Gastrocnemius medialis (tissue), 4 donors: ENCODE data around the gene KRTAP5-5. TPM values are rescaled to one million over a fixed set of nuclear protein-coding genes. Genes with fewer than 3 reads are reported as not detected.

Experiments used
- ATAC-seq, 2 donors: fragments of 150-250 bp; one replicate each; pipeline ENCODE4 v1.9.1; 2016
- DNase-seq, 2 donors: peaks; one replicate each; pipeline ENCODE4 v3.0.0-alpha.2; 2019
- H3K27ac ChIP-seq, 4 donors: fragments of 200-600 bp; sonication (generic); 1 replicate in 1 of 4; 2 replicates in 3 of 4; pipeline ENCODE4 v1.5.1; 2016 to 2018; ENCODE audit warnings: mild to moderate bottlenecking in 2 of 4, moderate library complexity in 1 of 4
- H3K27me3 ChIP-seq, 3 donors: fragments of 200-600 bp; sonication (generic) in 2 of 3; 1 replicate in 1 of 3; 2 replicates in 2 of 3; pipeline versions ENCODE4 v1.5.1 to v1.6.0; 2016 to 2019; ENCODE audit warnings: mild to moderate bottlenecking in 1 of 3, moderate library complexity in 1 of 3
- H3K36me3 ChIP-seq, 2 donors: fragments of 200-600 bp; sonication (generic) in 1 of 2; one replicate each; pipeline ENCODE4 v1.5.1; 2017 to 2018
- H3K4me1 ChIP-seq, 2 donors: fragments of 200-600 bp; sonication (generic) in 1 of 2; one replicate each; pipeline ENCODE4 v1.5.1; 2016 to 2017; ENCODE audit warnings: mild to moderate bottlenecking in 2 of 2
- H3K4me3 ChIP-seq, 4 donors: fragments of 200-600 bp; sonication (generic) in 3 of 4; 1 replicate in 1 of 4; 2 replicates in 3 of 4; pipeline ENCODE4 v1.5.1; 2016 to 2019; ENCODE audit warnings: mild to moderate bottlenecking in 2 of 4
- H3K9me3 ChIP-seq, 3 donors: fragments of 200-600 bp; sonication (generic) in 2 of 3; 1 replicate in 1 of 3; 2 replicates in 2 of 3; pipeline ENCODE4 v1.5.1; 2016 to 2019
- CTCF ChIP-seq, 5 experiments: fragments of 450-650 bp in 3 of 5; fragments of 200-600 bp in 2 of 5; sonication (generic) in 2 of 5; IDR thresholded peaks in 4 of 5; conservative IDR thresholded peaks in 1 of 5; 1 replicate in 4 of 5; 2 replicates in 1 of 5; pipeline ENCODE4 v1.5.1; 2016 to 2019; ENCODE audit warnings: antibody characterized with exemption in 5 of 5, mild to moderate bottlenecking in 3 of 5, moderate library complexity in 3 of 5
- POLR2A ChIP-seq, 2 donors: fragments of 450-650 bp; IDR thresholded peaks; one replicate each; pipeline ENCODE4 v1.6.1; 2017; ENCODE audit warnings: antibody characterized with exemption in 2 of 2, mild to moderate bottlenecking in 2 of 2, moderate library complexity in 2 of 2
- in situ Hi-C, 4 donors: fragments of 200-750 bp; cut with MboI; loops; one replicate each; pipeline versions ENCODE4 v1.15.0 to v1.8.0; 2017; ENCODE audit warnings: low sequenced_read_pairs in 4 of 4
- intact Hi-C: fragments of 100-400 bp; cut with DNase I; formaldehyde crosslinking; loops from one replicate; pipeline ENCODE4 v1.15.1; 2023; ENCODE audit warnings: low total_unique reads
- total RNA-seq, 4 donors: library from RNA; depleted of rRNA; stranded (reverse); fragments of >200 nt; gene quantifications; one replicate each; pipeline versions ENCODE4 v1.1.0 to v1.2.3, GENCODE V29; 2016

The KRTAP5-5 gene
- total RNA-seq, 4 donors from 2014 or later: not detected

DNA sequence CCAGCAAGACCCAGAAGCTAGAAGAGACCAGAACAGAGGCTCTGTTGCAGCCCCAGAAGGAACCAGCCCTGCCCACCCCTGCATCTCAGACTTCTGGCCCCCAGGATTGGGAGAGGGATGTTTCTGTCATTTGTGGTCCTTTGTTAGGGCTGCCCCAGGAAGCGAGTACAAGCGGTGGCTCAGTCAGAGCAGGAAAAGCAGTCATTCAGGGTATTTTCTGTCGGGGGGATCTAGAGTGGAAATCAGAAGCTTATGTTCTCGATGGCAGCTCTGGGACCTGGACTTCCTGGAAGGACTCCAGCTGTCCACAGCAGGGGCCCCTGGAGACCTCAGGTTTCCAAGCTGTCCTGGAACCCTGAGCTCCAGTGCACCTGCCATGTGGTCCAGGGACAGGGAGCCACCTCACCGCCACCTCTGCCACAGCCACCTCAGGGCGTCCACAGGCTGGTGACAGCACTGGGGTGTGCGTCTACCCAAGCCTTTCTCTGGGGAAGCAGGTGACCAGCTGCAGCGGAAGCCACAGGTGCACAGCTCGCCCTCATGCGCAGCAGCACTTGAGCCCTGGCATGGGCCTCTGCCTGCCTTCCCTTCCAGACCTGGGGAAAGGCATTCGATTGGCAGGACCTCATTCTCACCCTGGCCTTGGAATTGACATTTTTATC, 2.6 kb downstream of the KRTAP5-5 start:
- ATAC-seq (no peak), DNase-seq (no peak)
- Histone ChIP-seq H3K27ac (no peak overlapping the region), H3K27me3 (peaks cover 0 to 11% (median 4%) of the 10 kb centered on the region in 3 donors), H3K9me3 (no peaks in the 10 kb centered on the region), H3K4me1 (no peaks in the 10 kb centered on the region), H3K4me3 (no peak overlapping the region), H3K36me3 (no peaks in the 10 kb centered on the region)
- TF ChIP-seq POLR2A (IDR thresholded peaks at IDR 0.05) (no peak), CTCF (IDR thresholded peaks at IDR 0.05 in 4 of 5, conservative IDR thresholded peaks at IDR 0.05 in 1 of 5) (no peak)
- intact Hi-C loops (no loop called here), in situ Hi-C loops (no loop called here)

DNA sequence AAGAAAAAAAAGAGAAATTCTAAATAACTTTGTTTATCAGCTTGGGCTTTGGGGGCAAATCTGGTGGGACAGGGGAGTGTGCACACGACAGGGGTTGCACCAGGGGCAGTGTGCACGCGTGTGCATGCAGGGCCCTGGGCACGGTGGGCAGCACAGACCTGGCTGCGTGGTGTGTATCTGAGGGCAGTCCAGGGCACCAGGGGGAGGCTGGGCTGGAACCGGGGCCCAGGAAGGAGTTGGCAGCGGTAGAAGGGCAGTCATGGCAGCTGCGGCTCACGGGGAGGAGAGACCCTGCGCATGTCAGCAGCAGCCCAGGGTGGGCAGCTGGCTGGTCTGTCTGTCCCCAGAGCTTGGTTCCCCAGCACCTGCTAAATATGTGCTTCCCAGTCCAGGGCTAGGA, 4.3 kb downstream of the KRTAP5-5 start:
- Histone ChIP-seq H3K27ac (no peak overlapping the region), H3K36me3 (no peaks in the 10 kb centered on the region), H3K9me3 (no peaks in the 10 kb centered on the region), H3K4me3 (no peak overlapping the region), H3K4me1 (no peaks in the 10 kb centered on the region), H3K27me3 (peaks cover 4 to 11% (median 7%) of the 10 kb centered on the region in 3 donors)
- no peak for TF ChIP-seq POLR2A (IDR thresholded peaks at IDR 0.05)
- TF ChIP-seq CTCF (IDR thresholded peaks at IDR 0.05 in 4 of 5, conservative IDR thresholded peaks at IDR 0.05 in 1 of 5): no peak
- intact Hi-C loops: no loop called here
- in situ Hi-C loops: no loop called here
- DNase-seq (no peak), ATAC-seq (no peak)

DNA sequence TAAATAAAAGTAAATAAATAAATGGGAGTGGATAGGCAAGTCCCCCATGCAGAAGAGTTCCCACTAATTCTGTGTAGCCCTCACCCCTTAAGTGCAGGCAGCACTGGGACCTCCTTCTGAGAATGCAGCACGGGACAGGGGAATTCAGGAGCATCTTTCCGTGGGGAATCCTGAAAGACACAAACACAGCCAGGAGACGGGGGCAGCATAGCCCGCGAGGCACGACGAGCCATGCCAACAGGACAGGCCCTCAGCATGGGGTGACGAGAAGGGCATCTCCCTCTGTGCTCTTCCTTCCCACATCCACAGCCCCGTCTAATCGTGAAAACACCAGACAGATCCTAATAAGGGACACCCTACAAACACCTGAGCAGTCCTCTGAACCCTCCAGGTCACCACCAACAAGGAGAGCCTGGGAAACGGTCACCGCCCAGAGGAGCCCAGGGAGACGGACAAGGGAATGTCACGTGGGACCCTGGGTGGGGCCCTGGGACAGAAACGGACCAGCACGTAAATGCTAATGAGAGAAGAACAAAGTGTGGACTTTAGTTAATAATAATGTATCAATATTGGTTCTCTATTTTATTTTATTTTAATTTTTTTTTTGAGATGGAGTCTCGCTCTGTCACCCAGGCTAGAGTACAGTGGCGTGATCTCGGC, 6.8 kb downstream of the KRTAP5-5 start:
- intact Hi-C loops: no loop called here
- no peak for DNase-seq
- no peak for ATAC-seq

DNA sequence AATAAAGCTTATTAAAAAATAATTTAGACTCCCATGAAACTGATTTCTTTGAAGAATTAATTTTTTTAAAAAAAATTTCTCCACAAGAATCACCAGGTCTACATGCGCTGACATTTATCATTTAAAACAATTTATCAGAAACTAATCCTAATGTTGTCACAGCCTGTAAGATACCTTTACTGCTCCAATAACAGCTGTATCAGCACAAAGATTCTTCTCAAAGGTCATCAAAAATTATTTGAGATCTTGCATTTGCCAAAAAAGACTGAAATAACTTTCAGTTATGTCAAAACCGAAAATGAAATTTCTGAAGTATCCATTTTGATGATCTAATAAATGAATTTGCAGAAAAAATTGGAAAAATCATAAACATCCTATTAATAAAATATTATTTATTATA, 8.1 kb downstream of the KRTAP5-5 start:
- Histone ChIP-seq H3K4me3 (no peak overlapping the region), H3K27ac (no peak overlapping the region), H3K27me3 (peaks cover under 1 to 12% (median 8%) of the 10 kb centered on the region in 3 donors), H3K36me3 (no peaks in the 10 kb centered on the region), H3K4me1 (no peaks in the 10 kb centered on the region), H3K9me3 (no peaks in the 10 kb centered on the region)
- no peak for ATAC-seq
- intact Hi-C loops: no loop called here
- TF ChIP-seq POLR2A (IDR thresholded peaks at IDR 0.05): no peak
- no peak for TF ChIP-seq CTCF (IDR thresholded peaks at IDR 0.05 in 4 of 5, conservative IDR thresholded peaks at IDR 0.05 in 1 of 5)
- no peak for DNase-seq
- in situ Hi-C loops: no loop called here

More for the DNA sequence above, 6.8 kb downstream of the KRTAP5-5 start:
- Histone ChIP-seq H3K4me1 (no peaks in the 10 kb centered on the region), H3K9me3 (no peaks in the 10 kb centered on the region), H3K27me3 (peaks cover 8 to 12% (median 11%) of the 10 kb centered on the region in 3 donors), H3K36me3 (no peaks in the 10 kb centered on the region), H3K4me3 (no peak overlapping the region), H3K27ac (no peak overlapping the region)
- in situ Hi-C loops: no loop called here
- TF ChIP-seq POLR2A (IDR thresholded peaks at IDR 0.05): no peak
- no peak for TF ChIP-seq CTCF (IDR thresholded peaks at IDR 0.05 in 4 of 5, conservative IDR thresholded peaks at IDR 0.05 in 1 of 5)
